GM12891 (cell line): ENCODE measurements around the gene PLPP3.

Experiments used
- DNase-seq: peaks from one replicate; pipeline ENCODE4 v3.0.0; 2011; ENCODE audit warnings: low spot score; ENCODE audit not compliant: insufficient read length
- FAIRE-seq: peaks from 2 replicates; lab custom pipeline; 2011; peaks lifted over from hg19 to GRCh38; lab: Jason Lieb, UNC
- PAX5 ChIP-seq: IDR thresholded peaks from 2 replicates; pipeline ENCODE4 v1.6.1; 2011; ENCODE audit warnings: low read length, moderate library complexity, mild to moderate bottlenecking; ENCODE audit not compliant: insufficient read depth, severe bottlenecking
- POLR2A ChIP-seq: IDR thresholded peaks from 2 replicates; pipeline ENCODE4 v1.6.1; 2011; ENCODE audit warnings: low read depth, low read length, control low read depth
- POLR2AphosphoS5 ChIP-seq: IDR thresholded peaks from 2 replicates; pipeline ENCODE4 v1.6.1; 2011; ENCODE audit warnings: low read depth, low read length, control low read depth
- POU2F2 ChIP-seq: IDR thresholded peaks from 2 replicates; pipeline ENCODE4 v1.6.1; 2011; ENCODE audit warnings: low read depth, mild to moderate bottlenecking, control low read depth, low read length, moderate library complexity
- SPI1 ChIP-seq: IDR thresholded peaks from 2 replicates; pipeline ENCODE4 v1.6.1; 2011; ENCODE audit warnings: low read depth, low read length, control low read depth
- TAF1 ChIP-seq: IDR thresholded peaks from 2 replicates; pipeline ENCODE4 v1.6.1; 2011; ENCODE audit warnings: low read depth, low read length, control low read depth

Gene PLPP3

DNA sequence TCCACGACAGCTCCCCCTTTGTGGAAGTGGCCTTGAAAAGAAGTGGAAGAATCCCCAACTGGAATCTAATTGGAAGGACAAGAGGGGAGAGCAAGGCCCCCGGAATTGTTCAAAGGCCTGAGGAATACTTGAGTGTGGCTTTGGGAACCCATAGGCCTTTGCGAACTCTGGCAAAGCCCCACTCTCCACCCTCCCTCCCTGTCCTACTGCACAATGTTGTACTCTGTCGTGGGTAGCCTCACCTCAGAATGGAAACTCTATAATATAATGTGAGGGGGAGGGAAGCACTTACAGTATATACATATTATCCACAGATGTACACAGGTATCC lies 28.5 kb downstream of the PLPP3 start:
- DNase-seq: no peak
- no peak for FAIRE-seq
- no peak for TF ChIP-seq POLR2A
- TF ChIP-seq POLR2AphosphoS5: no peak
- no peak for TF ChIP-seq POU2F2
- TF ChIP-seq PAX5: no peak
- no peak for TF ChIP-seq TAF1
- no peak for TF ChIP-seq SPI1

DNA sequence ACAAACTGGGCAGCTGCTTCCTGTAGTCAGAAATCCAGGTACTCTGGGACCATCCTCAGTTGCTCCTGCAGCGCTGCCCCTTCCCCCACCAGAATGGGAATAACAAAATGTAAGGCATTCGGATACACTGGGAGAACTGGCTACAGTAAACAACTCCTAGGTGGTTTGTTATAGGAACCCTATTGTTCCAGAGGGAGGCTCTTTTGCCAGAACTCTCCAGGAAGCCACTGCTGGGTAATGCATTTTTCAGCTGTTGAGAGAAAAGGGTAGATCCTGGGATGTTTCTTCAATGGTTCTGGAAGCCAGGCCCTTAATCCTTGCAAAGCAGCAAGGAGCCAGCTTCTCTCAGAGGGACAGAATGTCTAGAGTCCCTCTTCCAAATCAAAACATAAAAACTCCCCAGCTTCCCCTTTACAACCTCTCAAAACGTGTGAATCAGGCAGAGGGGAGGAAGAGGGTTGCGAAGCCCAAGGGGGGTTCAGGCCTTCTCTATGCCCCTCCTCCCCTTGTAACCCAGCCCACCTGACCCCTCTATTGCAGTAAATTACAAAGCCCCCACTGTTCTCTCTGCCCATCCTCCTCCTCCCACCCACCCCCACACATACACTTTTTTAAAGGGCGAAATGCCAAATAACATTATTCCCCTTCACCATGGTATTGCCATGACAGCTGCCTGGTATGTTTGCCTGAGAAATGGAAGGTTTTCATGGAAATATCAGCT lies 29.1 kb downstream of the PLPP3 start:
- FAIRE-seq: no peak
- no peak for TF ChIP-seq POU2F2
- TF ChIP-seq TAF1: no peak
- TF ChIP-seq PAX5: no peak
- no peak for TF ChIP-seq POLR2A
- no peak for TF ChIP-seq POLR2AphosphoS5
- no peak for TF ChIP-seq SPI1
- DNase-seq: no peak

DNA sequence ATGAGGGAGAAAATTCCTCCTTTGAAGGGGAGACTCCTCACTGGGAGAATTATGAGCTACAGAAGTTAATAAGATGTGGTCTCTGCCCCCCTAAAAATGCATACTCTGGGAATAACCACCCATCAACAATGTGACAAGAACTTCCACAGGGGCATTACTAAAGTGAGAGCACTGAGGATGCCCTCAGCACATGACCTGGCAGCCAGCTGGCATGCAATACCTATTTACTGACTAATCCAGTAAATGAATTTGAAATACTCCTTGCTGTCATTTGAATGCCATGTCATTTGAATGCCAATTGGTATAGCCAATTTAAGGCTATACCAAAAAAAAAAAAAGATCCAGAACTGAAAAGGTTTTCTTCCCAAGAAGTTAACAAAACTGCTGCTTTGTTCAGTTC lies 30.8 kb downstream of the PLPP3 start:
- FAIRE-seq (no peak), DNase-seq (no peak)
- no peak for TF ChIP-seq POLR2A
- no peak for TF ChIP-seq PAX5

DNA sequence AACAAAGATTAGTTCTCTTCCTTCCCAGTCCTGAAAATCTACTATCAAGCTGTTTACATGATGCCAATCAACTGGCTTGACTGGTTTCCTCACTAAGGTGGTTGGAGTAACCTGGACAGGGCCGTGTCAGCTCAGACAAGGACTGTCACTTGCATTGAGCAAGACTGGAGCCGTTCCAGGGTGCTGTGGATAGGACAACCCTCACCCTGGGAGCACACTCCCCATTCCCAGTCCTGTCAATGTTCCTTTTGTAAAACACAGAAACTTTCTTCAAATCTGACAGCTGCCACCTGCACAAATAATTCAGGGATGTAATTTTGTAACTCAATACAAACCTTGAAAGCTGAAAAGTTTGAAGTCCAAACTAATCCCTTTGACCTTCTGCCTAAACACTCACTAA lies 31.4 kb downstream of the PLPP3 start:
- DNase-seq (no peak), FAIRE-seq (no peak)
- TF ChIP-seq POU2F2 (no peak), PAX5 (no peak), SPI1 (no peak), POLR2A (no peak), POLR2AphosphoS5 (no peak), TAF1 (no peak)

DNA sequence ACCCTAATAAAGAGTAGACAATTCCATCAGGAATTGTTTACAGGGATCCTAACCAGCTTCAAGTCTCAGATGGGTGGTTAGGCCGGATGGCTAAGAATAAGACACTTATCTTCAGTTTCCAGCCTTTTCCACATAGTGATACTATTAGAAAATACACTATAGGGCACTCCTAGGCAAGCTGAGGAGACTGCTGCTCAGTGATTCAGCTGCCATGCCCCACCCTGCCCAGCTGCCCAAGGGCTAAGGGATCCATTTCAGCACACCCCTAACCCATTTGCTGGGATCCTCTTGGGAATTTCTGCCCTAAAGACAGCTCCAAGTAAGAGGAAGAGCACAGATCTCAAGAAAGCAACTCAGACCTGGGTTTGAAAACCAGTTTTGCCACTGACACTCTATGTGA lies 31.9 kb downstream of the PLPP3 start:
- no peak for TF ChIP-seq TAF1
- TF ChIP-seq POLR2AphosphoS5: no peak
- no peak for TF ChIP-seq POU2F2
- no peak for TF ChIP-seq POLR2A
- no peak for TF ChIP-seq SPI1
- TF ChIP-seq PAX5: no peak
- FAIRE-seq (no peak), DNase-seq (no peak)

DNA sequence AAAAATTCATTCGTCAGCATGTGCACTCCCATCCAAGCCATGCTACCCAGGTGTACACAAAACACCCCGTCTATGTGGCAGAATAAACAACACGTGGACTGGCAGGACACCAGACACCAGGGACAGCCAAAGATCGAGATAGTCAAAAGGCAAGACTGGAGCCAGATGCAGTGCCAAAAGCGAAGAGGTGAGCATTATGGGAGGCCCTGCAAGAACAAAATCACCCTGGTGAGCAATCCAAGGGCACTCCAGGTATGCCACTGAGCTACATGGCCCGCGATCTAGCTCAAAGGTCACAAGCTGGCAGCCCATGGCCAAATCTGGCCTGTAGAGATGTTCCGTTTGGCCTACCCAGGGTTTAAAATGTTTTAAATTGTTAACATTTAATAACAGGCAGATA lies 33.7 kb downstream of the PLPP3 start:
- DNase-seq (no peak), FAIRE-seq (no peak)
- TF ChIP-seq TAF1 (no peak), POLR2A (no peak), POLR2AphosphoS5 (no peak), PAX5 (no peak), SPI1 (no peak), POU2F2 (no peak)

DNA sequence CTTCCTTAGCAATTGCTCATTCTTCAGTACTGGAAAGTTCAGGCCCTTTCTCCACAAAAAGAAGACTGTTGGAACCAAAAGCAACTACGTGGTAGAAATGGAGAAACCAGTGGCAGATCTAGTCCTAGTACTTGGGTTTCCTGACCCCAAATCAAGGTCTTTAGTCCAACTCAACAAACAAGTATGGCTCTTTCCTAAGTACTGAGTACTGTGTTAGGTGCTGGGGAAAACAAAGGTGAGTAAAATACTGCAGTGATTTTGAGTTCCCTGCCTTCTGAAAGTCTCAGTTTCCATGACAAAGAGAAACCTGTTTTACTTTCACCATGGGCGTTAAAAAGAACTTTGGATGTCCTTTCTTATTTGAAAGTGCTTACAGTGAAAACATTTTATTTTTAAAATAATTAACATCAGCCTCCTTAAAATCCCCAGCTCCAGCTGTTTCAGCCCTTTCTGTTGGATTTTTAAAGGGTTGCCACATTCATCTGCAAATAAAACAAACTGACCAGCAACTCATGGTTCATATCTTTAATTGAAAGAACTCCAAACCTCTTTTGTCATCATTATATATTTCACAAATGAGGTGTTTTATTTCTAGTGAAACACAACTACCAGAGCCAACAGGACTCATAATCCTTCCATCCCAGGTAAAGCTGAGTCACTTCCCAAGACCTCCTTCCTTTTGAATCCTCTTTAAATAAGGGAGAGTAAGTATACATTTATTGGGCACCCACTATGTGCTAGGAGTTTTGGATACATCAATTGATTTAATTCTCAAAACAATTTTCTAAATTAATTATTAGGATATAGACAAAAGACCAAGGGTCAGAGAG lies 35.4 kb downstream of the PLPP3 start:
- FAIRE-seq (no peak), DNase-seq (no peak)
- TF ChIP-seq POLR2AphosphoS5 (no peak), SPI1 (no peak), POLR2A (no peak), POU2F2 (no peak), TAF1 (no peak), PAX5 (no peak)

DNA sequence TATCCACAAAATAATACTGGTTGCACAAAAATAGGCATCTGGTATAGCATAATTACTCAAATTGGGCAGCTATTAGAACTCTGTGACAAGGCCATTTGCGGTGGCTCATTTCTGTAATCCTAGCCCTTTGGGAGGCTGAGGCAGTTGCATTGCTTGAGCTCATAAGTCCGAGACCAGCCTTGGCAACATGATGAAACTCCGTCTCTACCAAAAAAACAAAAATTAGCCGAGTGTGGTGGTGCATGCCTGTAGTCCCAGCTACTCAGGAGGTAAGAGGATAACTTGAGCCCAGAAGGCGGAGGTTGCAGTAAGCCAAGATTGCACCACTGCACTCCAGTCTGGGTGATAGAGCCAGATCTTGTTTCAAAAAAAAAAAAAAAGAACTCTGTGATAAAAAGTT lies 36.7 kb downstream of the PLPP3 start:
- no peak for TF ChIP-seq SPI1
- TF ChIP-seq TAF1: no peak
- no peak for TF ChIP-seq POLR2AphosphoS5
- TF ChIP-seq POU2F2: no peak
- no peak for TF ChIP-seq POLR2A
- TF ChIP-seq PAX5: no peak
- DNase-seq (no peak), FAIRE-seq (no peak)

DNA sequence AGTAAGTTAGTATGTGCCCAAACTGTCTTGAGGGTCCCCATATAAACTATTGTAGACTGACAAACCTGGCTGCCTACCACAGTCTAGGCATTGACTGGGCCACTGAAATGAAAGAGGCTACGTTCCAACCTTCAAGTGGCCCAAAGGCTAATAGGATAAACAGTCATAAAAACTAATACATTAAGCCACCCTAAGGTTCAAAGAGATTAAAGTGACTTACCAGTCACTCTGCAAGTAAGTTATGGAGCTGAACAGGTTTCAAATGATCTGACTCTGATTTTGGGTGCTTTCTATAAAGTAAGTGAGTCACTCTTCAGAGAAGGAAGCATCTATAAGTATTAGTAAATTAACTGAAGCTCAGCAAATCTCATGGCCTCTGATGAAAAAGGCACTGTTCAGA lies 38.0 kb downstream of the PLPP3 start:
- no peak for FAIRE-seq
- TF ChIP-seq POU2F2: no peak
- no peak for TF ChIP-seq SPI1
- TF ChIP-seq POLR2AphosphoS5: no peak
- no peak for TF ChIP-seq POLR2A
- no peak for TF ChIP-seq TAF1
- TF ChIP-seq PAX5: no peak

DNA sequence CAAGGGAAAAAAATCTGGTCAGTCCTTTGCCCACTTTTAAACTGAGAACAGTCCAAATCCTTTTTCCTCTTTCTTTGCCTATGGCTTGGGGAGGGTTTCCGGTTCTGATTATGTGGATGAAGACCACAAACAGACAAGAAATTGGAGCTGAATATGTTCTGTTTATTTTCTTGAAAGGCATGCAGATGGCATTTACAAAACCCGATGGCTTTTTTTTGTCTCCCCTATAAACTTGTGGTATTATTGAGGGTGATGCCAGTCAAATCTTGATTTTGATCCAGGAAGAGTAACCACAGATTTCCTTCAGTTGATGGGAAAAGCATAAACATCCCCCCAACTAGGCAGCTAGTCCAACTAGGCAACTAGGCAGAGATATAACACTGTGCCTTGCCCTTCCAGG lies 38.9 kb downstream of the PLPP3 start:
- FAIRE-seq (no peak), DNase-seq (no peak)
- TF ChIP-seq TAF1 (no peak), POLR2AphosphoS5 (no peak), POU2F2 (no peak), SPI1 (no peak), POLR2A (no peak), PAX5 (no peak)

More for the DNA sequence above, 38.0 kb downstream of the PLPP3 start:
- DNase-seq: no peak

DNA sequence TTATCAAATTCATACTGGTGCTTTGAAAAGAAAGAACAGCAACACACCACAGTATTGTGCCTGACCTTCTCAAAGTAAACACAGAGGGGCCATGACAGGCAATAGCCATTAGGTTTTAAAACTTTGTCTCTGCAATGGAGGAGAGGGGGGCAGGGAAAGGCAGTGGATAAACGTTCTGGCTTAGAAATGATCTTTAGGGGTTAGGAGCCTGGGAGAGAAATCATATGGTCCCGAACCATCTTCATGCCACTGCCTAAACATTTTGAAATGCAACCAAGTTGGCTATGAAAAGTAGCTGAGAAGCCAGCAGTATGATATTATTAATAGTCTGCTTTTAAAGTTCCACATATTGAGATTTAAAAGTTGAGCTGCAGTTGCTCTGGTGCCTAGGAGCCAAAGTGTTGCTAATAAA lies 39.8 kb downstream of the PLPP3 start:
- DNase-seq (no peak), FAIRE-seq (no peak)
- TF ChIP-seq PAX5 (no peak), POU2F2 (no peak), POLR2AphosphoS5 (no peak), POLR2A (no peak), TAF1 (no peak), SPI1 (no peak)
